Measurements from ENCODE around the gene ADCY10.

DNA sequence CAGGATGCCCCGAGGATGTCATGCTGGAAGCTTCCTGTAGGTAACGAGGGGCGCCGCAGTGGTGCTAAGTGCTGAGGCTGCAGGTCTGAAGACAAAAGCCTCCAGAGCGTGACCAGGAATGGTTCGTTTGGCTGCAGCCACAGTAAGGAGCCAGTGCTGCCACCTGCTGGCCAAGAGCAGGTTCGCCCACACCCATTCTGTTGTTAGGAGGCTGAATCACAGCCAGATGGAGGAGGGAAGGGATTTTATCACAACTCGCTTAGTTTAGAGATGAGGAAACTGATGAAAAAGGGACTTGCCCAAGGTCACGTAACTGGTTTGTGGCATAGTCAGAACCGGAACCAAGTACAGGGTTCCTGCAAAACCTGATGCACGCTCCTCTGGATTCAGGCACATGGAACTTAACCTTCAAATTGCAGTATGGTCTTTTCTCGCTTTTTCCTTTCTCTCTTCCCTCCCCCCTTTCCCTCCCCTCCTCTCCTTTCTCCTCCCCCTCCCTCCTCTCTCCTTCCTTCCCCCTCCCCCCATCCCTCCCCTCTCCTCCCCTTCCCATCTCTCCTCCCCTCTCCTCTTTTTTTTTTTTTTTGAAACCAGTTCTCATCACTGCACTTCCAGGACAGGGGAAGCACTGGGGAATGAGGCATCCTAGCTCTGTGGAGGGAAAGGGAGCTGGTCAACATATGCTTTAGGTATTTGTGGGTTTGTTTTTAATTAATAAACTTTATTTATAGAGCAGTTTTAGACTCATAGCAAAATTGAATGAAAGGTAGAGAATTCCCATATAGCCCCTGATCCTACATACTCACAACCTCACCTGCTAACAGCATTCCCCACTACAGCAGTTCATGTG, 110.4 kb downstream of the ADCY10 start:
- TF ChIP-seq, protein P1, sequence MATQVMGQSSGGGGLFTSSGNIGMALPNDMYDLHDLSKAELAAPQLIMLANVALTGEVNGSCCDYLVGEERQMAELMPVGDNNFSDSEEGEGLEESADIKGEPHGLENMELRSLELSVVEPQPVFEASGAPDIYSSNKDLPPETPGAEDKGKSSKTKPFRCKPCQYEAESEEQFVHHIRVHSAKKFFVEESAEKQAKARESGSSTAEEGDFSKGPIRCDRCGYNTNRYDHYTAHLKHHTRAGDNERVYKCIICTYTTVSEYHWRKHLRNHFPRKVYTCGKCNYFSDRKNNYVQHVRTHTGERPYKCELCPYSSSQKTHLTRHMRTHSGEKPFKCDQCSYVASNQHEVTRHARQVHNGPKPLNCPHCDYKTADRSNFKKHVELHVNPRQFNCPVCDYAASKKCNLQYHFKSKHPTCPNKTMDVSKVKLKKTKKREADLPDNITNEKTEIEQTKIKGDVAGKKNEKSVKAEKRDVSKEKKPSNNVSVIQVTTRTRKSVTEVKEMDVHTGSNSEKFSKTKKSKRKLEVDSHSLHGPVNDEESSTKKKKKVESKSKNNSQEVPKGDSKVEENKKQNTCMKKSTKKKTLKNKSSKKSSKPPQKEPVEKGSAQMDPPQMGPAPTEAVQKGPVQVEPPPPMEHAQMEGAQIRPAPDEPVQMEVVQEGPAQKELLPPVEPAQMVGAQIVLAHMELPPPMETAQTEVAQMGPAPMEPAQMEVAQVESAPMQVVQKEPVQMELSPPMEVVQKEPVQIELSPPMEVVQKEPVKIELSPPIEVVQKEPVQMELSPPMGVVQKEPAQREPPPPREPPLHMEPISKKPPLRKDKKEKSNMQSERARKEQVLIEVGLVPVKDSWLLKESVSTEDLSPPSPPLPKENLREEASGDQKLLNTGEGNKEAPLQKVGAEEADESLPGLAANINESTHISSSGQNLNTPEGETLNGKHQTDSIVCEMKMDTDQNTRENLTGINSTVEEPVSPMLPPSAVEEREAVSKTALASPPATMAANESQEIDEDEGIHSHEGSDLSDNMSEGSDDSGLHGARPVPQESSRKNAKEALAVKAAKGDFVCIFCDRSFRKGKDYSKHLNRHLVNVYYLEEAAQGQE (IDR thresholded peaks at IDR 0.05; ENCODE audit: unreplicated experiment): no peak
- TF ChIP-seq, protein P2, sequence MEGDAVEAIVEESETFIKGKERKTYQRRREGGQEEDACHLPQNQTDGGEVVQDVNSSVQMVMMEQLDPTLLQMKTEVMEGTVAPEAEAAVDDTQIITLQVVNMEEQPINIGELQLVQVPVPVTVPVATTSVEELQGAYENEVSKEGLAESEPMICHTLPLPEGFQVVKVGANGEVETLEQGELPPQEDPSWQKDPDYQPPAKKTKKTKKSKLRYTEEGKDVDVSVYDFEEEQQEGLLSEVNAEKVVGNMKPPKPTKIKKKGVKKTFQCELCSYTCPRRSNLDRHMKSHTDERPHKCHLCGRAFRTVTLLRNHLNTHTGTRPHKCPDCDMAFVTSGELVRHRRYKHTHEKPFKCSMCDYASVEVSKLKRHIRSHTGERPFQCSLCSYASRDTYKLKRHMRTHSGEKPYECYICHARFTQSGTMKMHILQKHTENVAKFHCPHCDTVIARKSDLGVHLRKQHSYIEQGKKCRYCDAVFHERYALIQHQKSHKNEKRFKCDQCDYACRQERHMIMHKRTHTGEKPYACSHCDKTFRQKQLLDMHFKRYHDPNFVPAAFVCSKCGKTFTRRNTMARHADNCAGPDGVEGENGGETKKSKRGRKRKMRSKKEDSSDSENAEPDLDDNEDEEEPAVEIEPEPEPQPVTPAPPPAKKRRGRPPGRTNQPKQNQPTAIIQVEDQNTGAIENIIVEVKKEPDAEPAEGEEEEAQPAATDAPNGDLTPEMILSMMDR (conservative IDR thresholded peaks at IDR 0.05; ENCODE audit: low read depth in 2 of 2): peak; percentile 98 to 99
- TF ChIP-seq, protein P3, sequence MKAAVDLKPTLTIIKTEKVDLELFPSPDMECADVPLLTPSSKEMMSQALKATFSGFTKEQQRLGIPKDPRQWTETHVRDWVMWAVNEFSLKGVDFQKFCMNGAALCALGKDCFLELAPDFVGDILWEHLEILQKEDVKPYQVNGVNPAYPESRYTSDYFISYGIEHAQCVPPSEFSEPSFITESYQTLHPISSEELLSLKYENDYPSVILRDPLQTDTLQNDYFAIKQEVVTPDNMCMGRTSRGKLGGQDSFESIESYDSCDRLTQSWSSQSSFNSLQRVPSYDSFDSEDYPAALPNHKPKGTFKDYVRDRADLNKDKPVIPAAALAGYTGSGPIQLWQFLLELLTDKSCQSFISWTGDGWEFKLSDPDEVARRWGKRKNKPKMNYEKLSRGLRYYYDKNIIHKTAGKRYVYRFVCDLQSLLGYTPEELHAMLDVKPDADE (IDR thresholded peaks at IDR 0.05): no peak
- no peak for TF ChIP-seq EZH2 (IDR thresholded peaks at IDR 0.05; ENCODE audit: low read depth, unreplicated experiment)
- TF ChIP-seq POLR2AphosphoS5 (IDR thresholded peaks at IDR 0.05; ENCODE audit: low read depth): no peak
- TF ChIP-seq CREB1 (CRISPR knock-in tag; IDR thresholded peaks at IDR 0.05; ENCODE audit: low read depth): peak; percentile 67
- no peak for TF ChIP-seq EZH2phosphoT487 (IDR thresholded peaks at IDR 0.05; ENCODE audit: unreplicated experiment)
- no peak for TF ChIP-seq JUNB (IDR thresholded peaks at IDR 0.05; ENCODE audit: unreplicated experiment)
- TF ChIP-seq STAT1 (IDR thresholded peaks at IDR 0.05; ENCODE audit: unreplicated experiment): no peak
- no peak for TF ChIP-seq NANOG (IDR thresholded peaks at IDR 0.05; ENCODE audit: borderline replicate concordance)
- no peak for TF ChIP-seq ZNF331 (CRISPR knock-in tag; IDR thresholded peaks at IDR 0.05; ENCODE audit: low read depth)

Measured in GM23338 (cell line).